Smooth muscle cell (in vitro differentiated cells): ENCODE results near the gene SURF4. TPM values are rescaled to one million over a fixed set of nuclear protein-coding genes. Genes with fewer than 3 reads are reported as not detected.

Experiments used
- DNase-seq: peaks from one replicate; lab custom pipeline; 2025; ENCODE audit not compliant: unreplicated experiment; lab: John Stamatoyannopoulos, UW
- H2AFZ ChIP-seq: fragments of 200-600 bp; sonication (generic); 2 replicates; pipeline ENCODE4 v1.6.0; 2016; ENCODE audit warnings: antibody characterized with exemption, low read depth, mild to moderate bottlenecking
- H3F3A ChIP-seq: fragments of 200-600 bp; sonication (generic); 2 replicates; pipeline ENCODE4 v1.6.0; 2017; ENCODE audit warnings: antibody characterized with exemption, low read depth
- H3K27ac ChIP-seq: fragments of 200-600 bp; sonication (generic); 2 replicates; pipeline ENCODE4 v1.5.1; 2016; ENCODE audit warnings: low read depth, mild to moderate bottlenecking
- H3K27me3 ChIP-seq: fragments of 200-600 bp; sonication (generic); 2 replicates; pipeline ENCODE4 v1.6.1; 2016; ENCODE audit warnings: low read depth, mild to moderate bottlenecking
- H3K36me3 ChIP-seq: fragments of 200-600 bp; sonication (generic); 2 replicates; pipeline ENCODE4 v1.5.1; 2016; ENCODE audit warnings: low read depth
- H3K4me1 ChIP-seq: fragments of 200-600 bp; sonication (generic); 2 replicates; pipeline ENCODE4 v1.5.1; 2016; ENCODE audit warnings: low read depth
- H3K4me2 ChIP-seq: fragments of 200-600 bp; sonication (generic); 2 replicates; pipeline ENCODE4 v1.6.0; 2016; ENCODE audit warnings: mild to moderate bottlenecking
- H3K4me3 ChIP-seq: fragments of 200-600 bp; sonication (generic); 2 replicates; pipeline ENCODE4 v1.5.1; 2016; ENCODE audit warnings: mild to moderate bottlenecking
- H3K79me2 ChIP-seq: fragments of 200-600 bp; sonication (generic); 2 replicates; pipeline ENCODE4 v1.6.0; 2016; ENCODE audit warnings: low read depth, mild to moderate bottlenecking
- H3K9ac ChIP-seq: fragments of 200-600 bp; sonication (generic); 2 replicates; pipeline ENCODE4 v1.6.0; 2016; ENCODE audit warnings: low read depth
- H3K9me3 ChIP-seq: fragments of 200-600 bp; sonication (generic); replicated peaks from 2 replicates; pipeline ENCODE4 v1.5.1; 2016; ENCODE audit warnings: low read depth
- H4K20me1 ChIP-seq: fragments of 200-600 bp; sonication (generic); 2 replicates; pipeline ENCODE4 v1.6.0; 2016; ENCODE audit warnings: low read depth
- CTCF ChIP-seq: fragments of 200-600 bp; sonication (generic); IDR thresholded peaks from 2 replicates; pipeline ENCODE4 v1.5.1; 2017; ENCODE audit warnings: borderline replicate concordance, mild to moderate bottlenecking, antibody characterized with exemption; ENCODE audit not compliant: insufficient read depth, poor library complexity, severe bottlenecking
- WGBS: methylation state at CpG from one replicate; pipeline ENCODE4 v1.1.7; 2016; ENCODE audit warnings: low lambda C conversion rate; 5-methylcytosine and 5-hydroxymethylcytosine counted together
- polyA plus RNA-seq: library from polyadenylated mRNA; unstranded; fragments of >200 nt; fragmentation: Nextera tagmentation; extraction: Ambion mirVana; gene quantifications from 2 replicates; pipeline ENCODE4 v1.2.1, GENCODE V29; 2016
- total RNA-seq: library from RNA; depleted of rRNA; stranded (reverse); fragments of >200 nt; gene quantifications from 2 replicates; pipeline ENCODE4 v1.2.3, GENCODE V29; 2014

SURF4 gene
- total and polyA plus RNA-seq, 2 experiments from 2014 or later: 353 to 396 TPM

DNA sequence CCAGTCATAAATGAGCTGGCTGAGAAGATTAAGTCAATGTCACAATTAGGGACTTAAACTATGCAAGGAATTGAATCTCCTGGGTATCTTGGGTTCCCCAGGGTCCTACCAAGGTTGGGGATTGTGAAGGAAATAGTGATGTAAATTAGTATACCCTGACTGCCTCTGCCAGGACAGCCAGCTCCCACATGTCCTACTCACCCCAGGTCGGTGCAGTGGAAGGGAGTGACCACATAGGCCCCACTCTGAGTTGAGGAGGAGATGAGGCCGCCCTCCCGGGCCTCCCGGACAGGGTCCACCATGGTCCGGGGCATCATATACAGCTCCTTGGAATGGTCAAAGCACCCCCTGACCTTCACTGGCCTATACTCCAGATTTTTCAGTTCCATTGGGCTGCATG lies 22.3 kb downstream of the SURF4 start:
- H3K4me1 ChIP-seq: peaks cover 19% of the 10 kb centered on the region
- peaks cover 57% of the 10 kb centered on the region for H3F3A ChIP-seq
- no peak overlapping the region for H3K4me3 ChIP-seq
- 87% methylated on average over 5 of the region's 5 CpGs for WGBS
- no peaks in the 10 kb centered on the region for H3K36me3 ChIP-seq
- no peak for TF ChIP-seq CTCF
- peak overlapping the region; percentile 8 for H3K27ac ChIP-seq
- peaks cover 63% of the 10 kb centered on the region for H4K20me1 ChIP-seq
- H3K27me3 ChIP-seq: no peaks in the 10 kb centered on the region
- H3K79me2 ChIP-seq: peaks cover 37% of the 10 kb centered on the region
- H3K9me3 ChIP-seq: no peaks in the 10 kb centered on the region
- no peak overlapping the region for H3K4me2 ChIP-seq
- H2AFZ ChIP-seq: no peak overlapping the region
- DNase-seq: no peak
- H3K9ac ChIP-seq: no peak overlapping the region

DNA sequence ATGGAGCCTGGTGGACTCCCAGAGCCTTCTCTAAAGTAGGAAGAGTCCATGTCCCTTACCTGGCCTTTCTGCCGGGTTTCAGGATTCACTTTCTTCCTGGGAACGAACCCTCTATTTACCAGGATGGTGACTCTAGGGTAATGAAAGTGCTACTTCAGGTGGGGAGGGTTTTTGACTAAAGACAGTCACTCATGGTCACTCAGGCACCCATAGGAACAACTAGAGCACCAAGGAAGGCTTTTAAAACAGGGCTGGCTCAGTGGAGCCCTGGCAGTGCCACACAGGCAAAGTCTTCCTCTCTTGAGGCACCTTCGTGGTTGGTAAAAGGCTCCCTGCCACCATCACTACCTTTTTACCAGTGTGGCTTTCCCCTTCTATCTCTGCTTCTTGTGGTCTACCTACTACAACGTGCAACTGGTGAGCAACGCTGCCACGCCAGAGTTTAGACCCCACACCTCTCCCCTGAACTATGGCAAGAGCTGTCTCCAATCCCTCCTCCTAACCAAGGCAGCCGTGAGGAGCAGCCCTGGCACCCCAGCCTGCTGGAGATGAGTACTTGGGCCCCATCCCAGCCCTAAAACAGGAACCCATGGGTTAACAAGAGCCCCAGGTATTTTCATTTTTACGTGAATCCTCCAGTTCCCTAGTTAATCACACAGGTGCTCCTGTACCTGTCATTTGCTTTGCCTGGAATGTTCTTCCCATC lies 23.1 kb downstream of the SURF4 start:
- H3K79me2 ChIP-seq: peaks cover 43% of the 10 kb centered on the region
- H3K4me3 ChIP-seq: no peak overlapping the region
- peaks cover 57% of the 10 kb centered on the region for H3F3A ChIP-seq
- no peak overlapping the region for H2AFZ ChIP-seq
- TF ChIP-seq CTCF: no peak
- no peak overlapping the region for H3K9ac ChIP-seq
- 93% methylated on average over 8 of the region's 8 CpGs for WGBS
- H3K36me3 ChIP-seq: no peaks in the 10 kb centered on the region
- H3K9me3 ChIP-seq: no peaks in the 10 kb centered on the region
- DNase-seq: no peak
- H3K27me3 ChIP-seq: no peaks in the 10 kb centered on the region
- H4K20me1 ChIP-seq: peaks cover 60% of the 10 kb centered on the region
- no peak overlapping the region for H3K4me2 ChIP-seq
- peaks cover 19% of the 10 kb centered on the region for H3K4me1 ChIP-seq
- H3K27ac ChIP-seq: no peak overlapping the region

DNA sequence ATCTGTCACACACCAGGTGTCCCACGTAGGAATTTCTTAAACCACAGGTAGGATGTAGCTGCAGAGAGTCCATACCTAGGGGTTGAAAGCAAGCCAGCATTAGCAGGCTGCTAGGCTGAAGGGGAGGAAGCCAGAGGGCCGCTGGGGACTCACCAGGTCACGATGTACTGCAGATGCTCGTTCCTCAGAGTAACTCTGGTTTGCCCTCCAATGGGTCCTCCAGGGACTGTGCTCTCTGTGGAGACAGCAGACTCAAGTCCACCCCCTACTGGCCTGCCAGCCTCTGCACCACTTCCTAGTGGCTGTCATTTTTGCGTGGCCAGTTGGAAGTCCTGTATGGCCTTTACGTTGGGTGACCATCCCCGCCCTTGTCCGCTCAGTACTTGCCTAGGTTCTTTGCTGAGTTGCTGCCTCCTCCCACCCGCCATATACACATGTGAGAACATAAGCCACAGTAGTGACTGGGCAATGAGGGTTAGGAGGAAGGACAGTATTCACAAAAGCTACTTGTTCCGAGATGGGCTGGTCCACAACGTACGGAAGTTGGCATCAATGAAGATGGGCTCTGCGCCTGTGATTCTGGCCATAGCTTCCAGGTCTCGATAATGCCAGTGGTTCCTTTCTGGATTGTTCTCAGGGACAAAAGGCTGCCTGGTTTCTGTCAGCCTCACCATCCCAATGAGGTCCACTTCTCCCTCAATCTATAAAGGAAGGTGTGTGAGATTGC lies 23.8 kb downstream of the SURF4 start:
- Histone ChIP-seq H3K36me3 (no peaks in the 10 kb centered on the region), H2AFZ (no peak overlapping the region), H3K4me3 (no peak overlapping the region), H3K27ac (no peak overlapping the region), H3K9ac (no peak overlapping the region), H3K27me3 (no peaks in the 10 kb centered on the region), H3K4me1 (peaks cover 17% of the 10 kb centered on the region), H3K4me2 (no peak overlapping the region), H3F3A (peaks cover 57% of the 10 kb centered on the region), H4K20me1 (peaks cover 53% of the 10 kb centered on the region), H3K9me3 (no peaks in the 10 kb centered on the region), H3K79me2 (peaks cover 46% of the 10 kb centered on the region)
- no peak for DNase-seq
- WGBS: 84% methylated on average over 14 of the region's 14 CpGs
- peak; percentile 46 for TF ChIP-seq CTCF
